SK-N-MC (cell line): ENCODE results near the gene TBC1D28.
"Not testable (repeated sequence)": the region's sequence is repeated elsewhere in the genome, so short reads cannot be mapped to it uniquely, and the experiment has no call there.

Experiments used
- DNase-seq: peaks from one replicate; pipeline ENCODE4 v3.0.0-alpha.2; 2011; ENCODE audit warnings: low read depth, low spot score
- H3K27ac ChIP-seq: fragments of 200-600 bp; sonication (generic); 2 replicates; pipeline ENCODE4 v1.5.1; 2016; ENCODE audit warnings: mixed run types
- H3K36me3 ChIP-seq: fragments of 200-600 bp; sonication (generic); 2 replicates; pipeline ENCODE4 v1.6.1; 2017; ENCODE audit warnings: antibody characterized with exemption, low read length, mixed read lengths; ENCODE audit not compliant: insufficient read depth
- H3K4me3 ChIP-seq: fragments of 200-600 bp; sonication (generic); 2 replicates; pipeline ENCODE4 v1.5.1; 2016
- H3K9ac ChIP-seq: fragments of 200-600 bp; sonication (generic); 2 replicates; pipeline ENCODE4 v1.8.0; 2017; ENCODE audit warnings: mixed run types, mixed read lengths; ENCODE audit not compliant: insufficient read length
- H3K9me3 ChIP-seq: fragments of 200-600 bp; sonication (generic); 2 replicates; pipeline ENCODE4 v1.6.1; 2017; ENCODE audit warnings: low read depth, mild to moderate bottlenecking, antibody characterized with exemption, low read length, moderate library complexity, mixed read lengths
- EZH2 ChIP-seq: fragments of 200-600 bp; sonication (generic); IDR thresholded peaks from one replicate; pipeline ENCODE4 v1.6.1; 2017; ENCODE audit warnings: antibody characterized with exemption
- FOXP2 ChIP-seq: optimal IDR thresholded peaks from 2 replicates; pipeline ENCODE3; 2011; ENCODE audit warnings: mild to moderate bottlenecking, moderate library complexity; ENCODE audit not compliant: insufficient read depth; ENCODE audit errors: extremely low read length, control extremely low read depth
- POLR2AphosphoS5 ChIP-seq: IDR thresholded peaks from 2 replicates; pipeline ENCODE4 v1.6.1; 2012; ENCODE audit warnings: mild to moderate bottlenecking, low read depth, low read length, borderline replicate concordance

The TBC1D28 gene

GRCh38 chr17:18635773-18636172 is 8.4 kb downstream of the TBC1D28 start:
- not testable (repeated sequence) for H3K36me3 ChIP-seq, H3K9me3 ChIP-seq, H3K9ac ChIP-seq, H3K4me3 ChIP-seq, H3K27ac ChIP-seq, DNase-seq

GRCh38 chr17:18634550-18635263 is 9.5 kb downstream of the TBC1D28 start:
- not testable (repeated sequence) for H3K27ac ChIP-seq, DNase-seq, H3K9ac ChIP-seq, H3K36me3 ChIP-seq, H3K9me3 ChIP-seq, H3K4me3 ChIP-seq

- H3K4me3 ChIP-seq: peak overlapping the region; percentile 72
- H3K36me3 ChIP-seq: no peaks in the 10 kb centered on the region
- TF ChIP-seq EZH2: no peak
- TF ChIP-seq POLR2AphosphoS5: no peak
- TF ChIP-seq FOXP2: no peak
- peak overlapping the region; percentile 38 for H3K9ac ChIP-seq
- H3K9me3 ChIP-seq: no peaks in the 10 kb centered on the region
- DNase-seq: no peak
- H3K27ac ChIP-seq: no peak overlapping the region
Observed at GRCh38 chr17:18626152-18626870, 17.9 kb downstream of the TBC1D28 start.

- H3K9ac ChIP-seq: peak overlapping the region; percentile 53
- not testable (repeated sequence) for H3K9me3 ChIP-seq, H3K27ac ChIP-seq, H3K36me3 ChIP-seq
- DNase-seq: peak; percentile 45
- TF ChIP-seq POLR2AphosphoS5: peak; percentile 51; the same call in 1 of the 2 replicates
- peak overlapping the region; percentile 75 for H3K4me3 ChIP-seq
Observed at GRCh38 chr17:18625509-18626104, 18.6 kb downstream of the TBC1D28 start.

- H3K36me3 ChIP-seq, H3K9me3 ChIP-seq, H3K27ac ChIP-seq, DNase-seq: not testable (repeated sequence)
- Histone ChIP-seq H3K4me3 (peak overlapping the region; percentile 75), H3K9ac (peak overlapping the region; percentile 53)
Observed at GRCh38 chr17:18624862-18625501, 19.2 kb downstream of the TBC1D28 start.

- H3K9me3 ChIP-seq, H3K27ac ChIP-seq, H3K9ac ChIP-seq, H3K4me3 ChIP-seq, H3K36me3 ChIP-seq, DNase-seq: not testable (repeated sequence)
Observed at GRCh38 chr17:18617613-18618012, 26.6 kb downstream of the TBC1D28 start.

- not testable (repeated sequence) for DNase-seq
Observed at GRCh38 chr17:18613016-18613415, 31.2 kb downstream of the TBC1D28 start.

GRCh38 chr17:18593138-18593537 is 51.1 kb downstream of the TBC1D28 start:
- not testable (repeated sequence) for H3K9ac ChIP-seq, H3K36me3 ChIP-seq, H3K4me3 ChIP-seq, DNase-seq, H3K27ac ChIP-seq, H3K9me3 ChIP-seq

More at GRCh38 chr17:18613016-18613415, 31.2 kb downstream of the TBC1D28 start:
- H3K4me3 ChIP-seq, H3K9me3 ChIP-seq, H3K27ac ChIP-seq, H3K9ac ChIP-seq, H3K36me3 ChIP-seq: not testable (repeated sequence)
